HG02610 (cell line): Measurements from ENCODE around the gene TRPC4.
"Not testable (repeated sequence)": the region's sequence is repeated elsewhere in the genome, so short reads cannot be mapped to it uniquely, and the experiment has no call there.

Source experiments
- ATAC-seq: cut with Tn5 transposase; IDR thresholded peaks from one replicate; pipeline ENCODE4 v1.9.1; 2021; ENCODE audit warnings: mild to moderate bottlenecking, moderate library complexity; ENCODE audit not compliant: unreplicated experiment

Gene TRPC4

DNA sequence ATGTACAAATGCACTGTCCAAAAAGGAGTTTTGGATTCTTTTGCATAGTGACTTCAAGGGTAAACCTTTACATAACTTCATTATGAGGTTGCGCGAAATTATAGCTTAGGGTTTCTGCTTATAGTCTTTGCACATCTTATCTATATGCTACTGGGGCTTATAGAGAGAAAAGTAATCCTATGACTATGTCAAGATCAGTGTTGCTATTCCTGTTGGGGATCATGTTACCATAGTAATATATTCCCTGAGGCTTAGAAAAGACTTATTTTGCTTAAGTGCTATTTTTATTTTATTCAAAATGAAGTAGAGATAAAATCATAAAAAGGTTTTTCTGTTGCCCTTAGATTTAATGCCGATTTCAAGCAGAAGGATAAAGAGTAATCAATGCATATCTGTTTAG, 256.3 kb downstream of the TRPC4 start:
- no peak for ATAC-seq

- ATAC-seq: no peak
Measured at GRCh38 chr13:37608750-37609339, 260.7 kb downstream of the TRPC4 start.

DNA sequence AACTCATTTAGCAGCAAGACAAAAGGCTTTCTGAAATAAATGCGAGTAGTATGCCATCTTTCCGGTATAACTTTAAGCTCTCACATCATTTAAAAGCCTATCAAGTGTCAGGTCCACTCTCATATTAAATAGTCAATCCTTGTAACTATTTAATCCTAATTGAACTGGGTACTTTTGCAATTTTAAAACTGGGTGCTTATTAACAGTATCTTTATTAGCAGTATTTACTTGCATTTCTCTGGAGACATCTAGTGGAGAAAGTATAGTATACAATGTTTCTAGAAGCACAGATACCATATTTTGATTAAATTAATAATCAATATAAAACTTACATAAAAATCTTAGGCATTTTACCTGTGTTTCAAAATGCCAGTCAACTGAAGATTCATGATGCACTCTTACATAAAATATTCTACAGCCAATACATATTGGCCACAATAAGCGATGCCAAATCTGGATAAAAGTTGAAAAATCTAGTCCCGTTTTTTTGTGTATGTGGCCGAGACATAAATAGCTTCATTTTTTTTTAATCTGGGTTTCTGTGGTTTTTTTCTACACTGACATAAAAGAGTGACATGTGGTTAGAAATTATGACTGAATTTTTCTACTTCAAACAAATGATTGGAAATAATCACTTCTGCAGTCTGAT, 266.7 kb downstream of the TRPC4 start:
- ATAC-seq: no peak

GRCh38 chr13:37601648-37602440, 267.7 kb downstream of the TRPC4 start:
- ATAC-seq: no peak

DNA sequence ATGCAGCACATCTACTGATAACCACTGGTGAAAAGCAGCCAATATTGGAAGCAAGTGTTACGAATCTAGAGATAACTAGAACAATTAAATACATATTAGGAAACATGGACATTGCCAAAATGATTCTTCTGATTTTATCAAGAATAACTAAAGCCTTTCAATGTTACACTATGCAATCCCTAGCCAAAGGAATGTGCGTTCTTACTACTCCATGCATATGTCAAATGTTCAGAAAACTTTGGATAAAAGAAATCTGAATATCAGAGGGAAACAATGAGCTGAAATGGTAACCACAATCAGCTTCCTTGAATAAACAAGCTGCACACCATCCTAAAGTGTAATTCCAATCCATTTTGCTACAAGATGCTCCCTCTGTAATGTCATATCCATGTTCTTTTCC, 270.1 kb downstream of the TRPC4 start:
- no peak for ATAC-seq

DNA sequence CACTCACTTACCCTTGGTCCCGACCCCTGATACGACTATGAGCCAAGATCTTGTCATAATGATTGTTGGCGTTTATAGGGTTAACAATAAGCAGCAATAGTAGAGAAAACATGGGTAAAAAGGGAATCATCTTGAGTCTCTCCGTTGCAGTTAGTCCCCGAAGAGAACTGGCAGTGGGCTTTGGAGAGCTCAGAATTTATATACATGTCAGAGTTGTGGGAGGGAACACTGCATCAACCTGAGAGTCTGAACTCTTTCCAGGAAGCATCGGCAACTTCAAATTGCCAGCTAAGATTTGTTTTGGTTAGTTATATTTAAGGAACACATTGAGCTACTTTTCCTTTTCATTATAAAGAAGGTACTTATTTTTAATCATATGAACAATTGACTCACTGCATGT, 271.0 kb downstream of the TRPC4 start, which contains the start of gene POSTN:
POSTN (minus strand) TSS at position 172 of the 400 bp plus-strand sequence; CDS start at position 130, 42 bp downstream.
- no peak for ATAC-seq

GRCh38 chr13:37597477-37598025, 272.0 kb downstream of the TRPC4 start:
- no peak for ATAC-seq

- ATAC-seq: no peak
Measured at GRCh38 chr13:37596805-37597204, 272.8 kb downstream of the TRPC4 start.

DNA sequence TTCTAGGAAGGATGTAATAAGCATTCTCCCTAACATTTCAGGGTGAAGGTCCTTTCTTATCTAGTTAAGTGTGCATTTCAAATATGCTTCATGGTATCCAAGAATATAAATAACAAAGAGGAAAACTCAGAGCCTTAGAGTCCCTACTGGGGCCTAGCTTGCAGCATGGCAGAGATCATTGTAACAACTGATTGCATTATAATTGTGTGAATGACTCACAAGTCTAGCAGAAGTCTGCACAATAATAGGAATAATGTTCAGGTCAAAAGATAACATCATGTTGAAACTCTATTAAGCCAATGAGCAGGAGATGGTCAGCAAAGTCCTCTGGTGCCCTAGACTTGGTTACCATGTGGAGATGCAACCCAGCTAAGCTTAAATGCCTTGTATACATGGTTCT, 274.4 kb downstream of the TRPC4 start:
- ATAC-seq: no peak

GRCh38 chr13:37594550-37594949, 275.0 kb downstream of the TRPC4 start:
- no peak for ATAC-seq

- not testable (repeated sequence) for ATAC-seq
Measured at GRCh38 chr13:37589381-37589780, 280.2 kb downstream of the TRPC4 start.

- ATAC-seq: no peak
Measured at GRCh38 chr13:37587236-37587635, 282.3 kb downstream of the TRPC4 start.
